Effector memory CD4-positive, alpha-beta T cell (primary cell): Measurements from ENCODE around the gene UQCR11.

Source experiments
- DNase-seq, 3 donors: peaks; one replicate each; pipeline ENCODE4 v3.0.0-alpha.2; 2020
- H3K27ac ChIP-seq: 2 replicates; pipeline ENCODE4 v1.7.0; 2013; ENCODE audit warnings: mild to moderate bottlenecking, low read length, moderate library complexity; ENCODE audit not compliant: insufficient read depth, poor library complexity, severe bottlenecking
- H3K27me3 ChIP-seq: replicated peaks from 2 replicates; pipeline ENCODE4 v1.7.0; 2013; ENCODE audit warnings: mild to moderate bottlenecking, low read length; ENCODE audit not compliant: insufficient read depth, control insufficient read depth, poor library complexity, severe bottlenecking
- H3K36me3 ChIP-seq: 2 replicates; pipeline ENCODE4 v1.7.0; 2013; ENCODE audit warnings: mild to moderate bottlenecking, low read length, moderate library complexity; ENCODE audit not compliant: control insufficient read depth, insufficient read depth
- H3K4me1 ChIP-seq: 2 replicates; pipeline ENCODE4 v1.7.0; 2013; ENCODE audit warnings: low read length, mild to moderate bottlenecking; ENCODE audit not compliant: control insufficient read depth, insufficient read depth, poor library complexity, severe bottlenecking
- H3K4me3 ChIP-seq: 2 replicates; pipeline ENCODE4 v1.7.0; 2013; ENCODE audit warnings: low read length, low read depth, mild to moderate bottlenecking; ENCODE audit not compliant: insufficient read depth, poor library complexity, severe bottlenecking
- H3K9me3 ChIP-seq: 2 replicates; pipeline ENCODE4 v1.7.0; 2013; ENCODE audit warnings: mild to moderate bottlenecking, low read length, moderate library complexity; ENCODE audit not compliant: control insufficient read depth

The UQCR11 gene

GRCh38 chr19:1569997-1570396 lies 35.3 kb downstream of the UQCR11 start:
- H3K27ac ChIP-seq, result no peak overlapping the region
- no peak overlapping the region for H3K4me3 ChIP-seq
- H3K36me3 ChIP-seq, result no peaks in the 10 kb centered on the region
- peaks cover 8% of the 10 kb centered on the region for H3K4me1 ChIP-seq
- no peaks in the 10 kb centered on the region for H3K9me3 ChIP-seq
- DNase-seq, result no peak
- peaks cover 6% of the 10 kb centered on the region for H3K27me3 ChIP-seq

DNA sequence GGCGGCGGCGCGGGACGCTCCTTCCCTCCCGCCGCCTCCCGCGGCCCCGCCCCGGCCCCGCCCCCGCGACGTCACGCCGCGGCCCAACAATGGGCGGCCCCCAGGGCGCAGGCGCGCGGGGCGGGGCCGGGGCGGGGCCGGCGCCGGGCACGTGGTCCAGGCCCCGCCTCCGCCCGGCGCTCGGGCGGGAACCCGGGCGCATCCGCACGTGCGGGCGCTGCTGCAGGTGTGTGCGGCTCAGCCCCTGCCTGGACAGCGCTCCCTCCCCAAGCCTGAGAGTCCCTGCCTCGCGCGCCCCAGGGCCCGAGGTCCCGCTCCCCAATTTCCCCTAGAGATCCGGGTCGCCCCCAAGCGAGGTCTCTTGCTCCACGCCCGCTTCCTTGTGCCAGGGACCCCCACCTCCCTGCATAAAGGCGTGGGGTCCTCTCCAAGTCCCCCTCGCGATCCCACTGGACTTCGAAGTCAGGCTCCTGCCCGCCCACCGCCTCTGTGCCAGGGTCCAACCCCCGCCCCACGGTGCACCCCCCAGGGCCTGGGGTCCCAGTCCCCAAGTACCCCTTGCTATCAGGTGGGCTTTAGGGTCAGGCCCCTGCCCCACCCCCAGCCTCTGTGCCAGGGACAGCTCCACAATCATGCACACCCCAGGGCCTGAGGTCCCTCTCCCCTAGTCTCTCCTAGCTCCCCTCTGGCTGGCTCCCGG lies 36.8 kb downstream of the UQCR11 start, which contains the start of gene MEX3D:
Gene MEX3D (minus strand): TSS at position 6 of the 700 bp plus-strand sequence. CDS start 267 bp downstream, outside the sequence.
- peaks cover 6% of the 10 kb centered on the region for H3K27me3 ChIP-seq
- H3K4me1 ChIP-seq, result peaks cover 8% of the 10 kb centered on the region
- no peaks in the 10 kb centered on the region for H3K9me3 ChIP-seq
- no peaks in the 10 kb centered on the region for H3K36me3 ChIP-seq
- peak within 1 kb of the TSS; percentile 35 for H3K4me3 ChIP-seq
- DNase-seq, result peak; percentile 66 to 80 (median 77)
- H3K27ac ChIP-seq, result no peak within 1 kb of the TSS

- no peak for DNase-seq
Observed at GRCh38 chr19:1567848-1568227, 37.4 kb downstream of the UQCR11 start.

DNA sequence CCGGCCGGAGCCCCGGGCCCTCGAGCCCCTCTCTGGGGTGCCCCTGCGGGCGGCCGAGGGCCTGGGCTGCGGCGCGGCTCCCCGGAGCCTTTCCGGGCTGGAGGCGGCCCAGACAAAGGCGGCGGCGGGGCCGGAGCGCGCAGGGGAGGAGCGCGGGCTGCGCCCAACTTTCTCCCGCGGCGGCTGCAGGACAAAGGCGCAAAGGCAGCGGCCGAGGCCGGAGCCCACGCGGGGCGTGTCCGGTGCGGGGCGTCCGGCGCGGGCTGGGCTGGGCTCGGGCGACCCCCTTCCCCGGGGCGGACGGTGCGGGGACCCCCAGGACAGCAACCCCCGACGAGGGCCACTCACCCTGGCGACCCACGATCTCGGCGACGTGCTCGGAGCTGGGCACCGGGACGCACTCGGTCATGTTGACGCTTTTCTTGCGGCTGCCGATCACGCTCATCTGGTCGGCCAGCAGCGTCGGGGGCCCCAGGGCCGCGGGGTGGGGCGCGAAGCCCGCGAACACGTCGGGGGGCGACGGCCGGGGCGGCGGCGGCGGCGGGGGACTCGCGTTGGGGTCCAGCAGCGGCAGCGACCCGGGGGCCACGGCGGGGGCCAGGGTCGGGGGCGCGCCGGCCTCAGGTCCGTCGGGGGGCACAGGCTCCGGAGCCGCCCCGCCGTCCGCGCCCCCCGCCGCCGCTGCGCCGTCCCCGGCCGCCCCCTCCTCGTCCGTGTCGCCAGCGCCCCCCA lies 38.0 kb downstream of the UQCR11 start:
- Histone ChIP-seq H3K27ac (no peak overlapping the region), H3K4me1 (peaks cover 8% of the 10 kb centered on the region), H3K36me3 (no peaks in the 10 kb centered on the region), H3K4me3 (peak overlapping the region; percentile 35), H3K9me3 (no peaks in the 10 kb centered on the region), H3K27me3 (peaks cover 6% of the 10 kb centered on the region)
- no peak for DNase-seq

More at GRCh38 chr19:1567848-1568227, 37.4 kb downstream of the UQCR11 start:
- Histone ChIP-seq H3K27ac (no peak overlapping the region), H3K4me3 (no peak overlapping the region), H3K9me3 (no peaks in the 10 kb centered on the region), H3K4me1 (peaks cover 8% of the 10 kb centered on the region), H3K36me3 (no peaks in the 10 kb centered on the region), H3K27me3 (peaks cover 6% of the 10 kb centered on the region)

DNA sequence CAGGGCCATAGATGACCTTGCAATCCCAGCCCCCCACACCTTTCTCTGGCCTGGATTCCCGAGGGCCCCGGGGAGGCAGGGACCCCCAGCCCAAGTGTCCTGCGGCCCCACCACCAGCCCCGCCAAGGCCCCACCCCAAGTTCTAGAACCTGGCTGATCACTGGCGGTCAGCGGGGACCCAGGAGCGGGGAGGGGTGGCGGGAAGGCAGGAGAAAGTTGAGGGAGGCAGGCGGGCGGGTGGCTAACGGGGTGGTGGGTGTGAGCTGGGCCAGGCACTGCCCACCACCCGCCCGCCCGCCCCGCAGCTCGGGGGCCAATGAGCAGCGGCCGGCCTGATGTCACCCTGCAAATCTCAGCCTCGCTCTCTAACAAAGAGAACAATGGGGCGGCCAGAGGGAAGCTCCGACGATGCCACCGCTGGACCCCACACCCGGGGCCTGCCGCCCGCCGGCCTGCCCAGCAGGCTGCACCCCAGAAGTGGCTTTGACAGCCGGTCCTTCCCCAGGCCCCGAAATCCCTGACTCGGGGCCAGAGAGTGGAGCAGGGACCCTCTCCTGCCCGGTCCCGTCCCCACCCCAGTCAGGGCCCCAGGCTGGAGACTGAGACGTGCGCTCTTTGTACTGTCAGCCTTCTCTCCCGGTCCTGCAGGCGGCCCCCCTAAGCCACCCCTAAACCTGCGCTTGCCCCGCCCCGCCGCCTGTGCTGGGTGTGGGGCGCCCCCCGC lies 38.7 kb downstream of the UQCR11 start:
- no peak for DNase-seq
- no peak overlapping the region for H3K27ac ChIP-seq
- no peak overlapping the region for H3K4me3 ChIP-seq

DNA sequence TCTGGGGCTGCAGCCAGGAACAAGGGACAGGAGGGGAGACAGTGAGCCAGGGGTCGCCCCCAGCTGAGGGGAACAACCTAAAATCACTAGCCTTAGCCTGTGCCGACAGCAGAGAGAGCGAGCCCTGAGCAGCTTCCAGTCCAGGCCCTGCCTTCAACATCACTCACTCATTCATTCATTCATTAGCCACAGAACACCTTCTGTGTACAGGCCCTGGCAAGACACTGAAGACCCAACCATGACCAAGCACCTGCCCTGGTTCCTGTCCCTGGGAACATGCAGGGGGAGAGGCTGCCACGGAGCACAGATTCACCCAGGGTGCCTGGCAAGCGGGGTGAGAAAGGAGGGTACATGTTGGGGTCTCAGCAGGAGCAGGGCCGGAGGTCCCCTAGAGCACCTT lies 42.0 kb downstream of the UQCR11 start:
- Histone ChIP-seq H3K27me3 (peaks cover 6% of the 10 kb centered on the region), H3K4me1 (peaks cover 2% of the 10 kb centered on the region), H3K9me3 (no peaks in the 10 kb centered on the region), H3K4me3 (no peak overlapping the region), H3K36me3 (no peaks in the 10 kb centered on the region), H3K27ac (no peak overlapping the region)
- DNase-seq, result no peak

More for the DNA sequence above, 38.7 kb downstream of the UQCR11 start:
- H3K27me3 ChIP-seq, result peaks cover 6% of the 10 kb centered on the region
- no peaks in the 10 kb centered on the region for H3K9me3 ChIP-seq
- peaks cover 8% of the 10 kb centered on the region for H3K4me1 ChIP-seq
- H3K36me3 ChIP-seq, result no peaks in the 10 kb centered on the region

- Histone ChIP-seq H3K9me3 (no peaks in the 10 kb centered on the region), H3K27ac (no peak overlapping the region), H3K4me1 (no peaks in the 10 kb centered on the region), H3K4me3 (no peak overlapping the region), H3K36me3 (no peaks in the 10 kb centered on the region), H3K27me3 (no peaks in the 10 kb centered on the region)
- DNase-seq, result no peak
Observed at GRCh38 chr19:1561236-1561842, 43.9 kb downstream of the UQCR11 start.

DNA sequence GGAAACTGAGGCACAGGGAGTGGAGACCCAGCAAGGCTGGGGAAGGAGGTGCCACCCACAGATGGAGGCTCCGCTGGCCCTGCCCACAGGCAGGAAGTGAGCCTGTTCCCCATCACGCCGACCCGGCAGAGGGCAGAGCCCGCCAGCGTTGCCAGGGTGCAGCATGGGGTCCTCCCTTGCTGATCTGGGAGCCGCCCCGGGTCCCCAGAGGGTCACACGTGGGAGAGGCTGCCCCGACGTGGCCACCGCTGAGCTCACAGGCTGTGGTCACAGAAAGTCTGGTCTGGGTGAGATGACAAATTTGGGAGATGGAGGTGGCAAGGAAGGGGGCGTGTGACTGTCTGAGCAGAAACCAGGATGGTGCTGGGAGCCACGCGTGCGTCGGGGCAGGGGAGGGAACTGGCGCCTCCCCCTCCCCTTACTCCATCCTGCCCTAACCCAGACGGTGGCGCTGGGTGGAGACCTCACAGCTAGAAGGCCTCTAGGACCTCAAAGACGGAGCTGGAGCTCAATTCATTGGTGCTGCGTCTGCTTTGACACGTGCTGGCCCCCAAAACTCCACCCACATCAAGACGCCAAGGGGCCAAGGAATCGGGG lies 44.9 kb downstream of the UQCR11 start:
- Histone ChIP-seq H3K4me3 (no peak overlapping the region), H3K9me3 (no peaks in the 10 kb centered on the region), H3K36me3 (no peaks in the 10 kb centered on the region), H3K27ac (no peak overlapping the region), H3K4me1 (no peaks in the 10 kb centered on the region), H3K27me3 (no peaks in the 10 kb centered on the region)
- DNase-seq, result no peak

- Histone ChIP-seq H3K27me3 (no peaks in the 10 kb centered on the region), H3K4me3 (no peak overlapping the region), H3K27ac (no peak overlapping the region), H3K4me1 (no peaks in the 10 kb centered on the region), H3K36me3 (no peaks in the 10 kb centered on the region), H3K9me3 (no peaks in the 10 kb centered on the region)
- DNase-seq, result no peak
Observed at GRCh38 chr19:1558552-1558951, 46.7 kb downstream of the UQCR11 start.
